Endothelial cell of umbilical vein (primary cell): Measurements from ENCODE around the gene SEC63. TPM values are rescaled to one million over a fixed set of nuclear protein-coding genes. Genes with fewer than 3 reads are reported as not detected.
"Not testable (repeated sequence)": the region's sequence is repeated elsewhere in the genome, so short reads cannot be mapped to it uniquely, and the experiment has no call there.

Source experiments
- BruUV-seq: library from RNA; stranded (reverse); fragments of 400-500 nt; replicated peaks from 2 replicates; lab custom pipeline; 2021; lab: Mats Ljungman, UMichigan
- CTCF ChIA-PET: fragments of 300-600, 350-600 bp; sonication (Branson Sonifier 250); formaldehyde crosslinking; loops from one replicate; lab custom pipeline; 2021; ENCODE audit warnings: antibody characterized with exemption, inconsistent platforms; lab: Charles Lee
- POLR2A ChIA-PET: fragments of 300-600, 350-600 bp; sonication (Branson Sonifier 250); formaldehyde crosslinking; loops from one replicate; lab custom pipeline; 2021; ENCODE audit warnings: antibody characterized with exemption, inconsistent platforms; lab: Charles Lee
- DNase-seq: peaks from one replicate; pipeline ENCODE4 v3.0.0-alpha.2; 2011; ENCODE audit warnings: low read depth, low spot score
- FAIRE-seq: peaks from 2 replicates; lab custom pipeline; 2011; peaks lifted over from hg19 to GRCh38; lab: Jason Lieb, UNC
- H2AFZ ChIP-seq: 2 replicates; pipeline ENCODE4 v1.6.0; 2012; ENCODE audit warnings: low read depth, low read length, control low read depth, inconsistent platforms
- H3K27ac ChIP-seq: 2 replicates; pipeline ENCODE4 v1.5.1; 2011; ENCODE audit warnings: low read depth, mild to moderate bottlenecking, control low read depth, low read length, moderate library complexity; ENCODE audit not compliant: insufficient read depth
- H3K27me3 ChIP-seq, 2 experiments: 2 replicates each; pipeline versions ENCODE4 v1.6.0 to v1.6.1; 2011; ENCODE audit warnings: low read length in 2 of 2, mixed read lengths in 1 of 2; ENCODE audit not compliant: control insufficient read depth in 2 of 2, insufficient read depth in 2 of 2
- H3K36me3 ChIP-seq, 2 experiments: 2 replicates in 1 of 2; 3 replicates in 1 of 2; pipeline ENCODE4 v1.5.1; 2011; ENCODE audit warnings: low read length in 2 of 2, mild to moderate bottlenecking in 1 of 2, moderate library complexity in 1 of 2; ENCODE audit not compliant: control insufficient read depth in 2 of 2, insufficient read depth in 2 of 2; ENCODE audit errors: extremely low read depth in 1 of 2
- H3K4me1 ChIP-seq: 3 replicates; pipeline ENCODE4 v1.5.1; 2011; ENCODE audit warnings: mild to moderate bottlenecking, low read length; ENCODE audit not compliant: control insufficient read depth, insufficient read depth; ENCODE audit errors: extremely low read depth
- H3K4me2 ChIP-seq: 2 replicates; pipeline ENCODE4 v1.6.1; 2011; ENCODE audit warnings: low read length, control low read depth, mixed read lengths; ENCODE audit not compliant: insufficient read depth
- H3K4me3 ChIP-seq, 3 experiments: fragments of 200-600 bp in 1 of 3; sonication (generic), shearing (Covaris generic) in 1 of 3; replicated peaks in 1 of 3; 2 replicates each; pipeline ENCODE4 v1.5.1; 2011 to 2016; ENCODE audit warnings: control low read depth in 3 of 3, low read length in 3 of 3, mild to moderate bottlenecking in 2 of 3, inconsistent platforms in 1 of 3, low read depth in 1 of 3, moderate library complexity in 1 of 3; ENCODE audit not compliant: insufficient read depth in 1 of 3
- H3K79me2 ChIP-seq: 2 replicates; pipeline ENCODE4 v1.6.0; 2012; ENCODE audit warnings: low read length, inconsistent platforms; ENCODE audit not compliant: control insufficient read depth, insufficient read depth
- H3K9ac ChIP-seq: replicated peaks from 2 replicates; pipeline ENCODE3; 2011; ENCODE audit warnings: low read length, control low read depth; ENCODE audit not compliant: insufficient read depth; ENCODE audit errors: extremely low read depth
- H3K9me1 ChIP-seq: replicated peaks from 3 replicates; pipeline ENCODE4 v1.6.0; 2011; ENCODE audit warnings: mild to moderate bottlenecking, low read length; ENCODE audit not compliant: control insufficient read depth, insufficient read depth; ENCODE audit errors: extremely low read depth
- H3K9me3 ChIP-seq: replicated peaks from 2 replicates; pipeline ENCODE4 v1.5.1; 2012; ENCODE audit warnings: low read length, inconsistent platforms; ENCODE audit not compliant: control insufficient read depth, insufficient read depth
- H4K20me1 ChIP-seq: replicated peaks from 2 replicates; pipeline ENCODE3; 2011; ENCODE audit warnings: mild to moderate bottlenecking, low read length; ENCODE audit not compliant: control insufficient read depth, insufficient read depth; ENCODE audit errors: extremely low read depth
- EZH2 ChIP-seq: IDR thresholded peaks from 2 replicates; pipeline ENCODE4 v1.6.1; 2012; ENCODE audit warnings: borderline replicate concordance, low read depth, mild to moderate bottlenecking, moderate library complexity, low read length, inconsistent platforms; ENCODE audit not compliant: severe bottlenecking
- FOS ChIP-seq: IDR thresholded peaks from 2 replicates; pipeline ENCODE4 v1.6.1; 2011; ENCODE audit warnings: mild to moderate bottlenecking, low read length, moderate library complexity, borderline replicate concordance; ENCODE audit not compliant: insufficient read depth
- GATA2 ChIP-seq: IDR thresholded peaks from 2 replicates; pipeline ENCODE4 v1.7.0; 2011; ENCODE audit warnings: low read depth, mild to moderate bottlenecking, moderate library complexity, mixed read lengths, low read length; ENCODE audit not compliant: insufficient read length, insufficient read depth
- JUN ChIP-seq: IDR thresholded peaks from 2 replicates; pipeline ENCODE4 v1.6.1; 2011; ENCODE audit warnings: borderline replicate concordance, low read depth; ENCODE audit not compliant: insufficient read length, insufficient read depth
- MYC ChIP-seq: IDR thresholded peaks from one replicate; pipeline ENCODE4 v1.6.1; 2011; ENCODE audit warnings: mild to moderate bottlenecking, low read depth, low read length
- POLR2A ChIP-seq: IDR thresholded peaks from 2 replicates; pipeline ENCODE4 v1.6.1; 2012; ENCODE audit warnings: low read depth, mild to moderate bottlenecking, control low read depth, low read length
- POLR2AphosphoS5 ChIP-seq: IDR thresholded peaks from 2 replicates; pipeline ENCODE4 v1.6.1; 2012; ENCODE audit warnings: low read depth, mild to moderate bottlenecking, control low read depth, low read length, moderate library complexity; ENCODE audit not compliant: insufficient read depth
- dilution Hi-C: fragments of 300-500 bp; cut with MboI; formaldehyde crosslinking; loops from one replicate; pipeline ENCODE4 v1.15.0; 2019; ENCODE audit warnings: low sequenced_read_pairs; ENCODE audit not compliant: extremely low pct_ligation_motif_present
- intact Hi-C: fragments of 100-400 bp; cut with micrococcal nuclease; formaldehyde crosslinking; loops from one replicate; pipeline ENCODE4 v1.10.0; 2022
- polyA plus RNA-seq, 4 experiments: library from polyadenylated mRNA; depleted of rRNA in 3 of 4; stranded (reverse) in 3 of 4; unstranded in 1 of 4; fragments of >200 nt; gene quantifications; 2 replicates each; pipeline versions ENCODE4 v1.2.1 to v1.2.3, GENCODE V29; 2011 to 2012; ENCODE audit warnings: missing spikeins in 1 of 4
- total RNA-seq: library from RNA; stranded (reverse); gene quantifications from 2 replicates; pipeline ENCODE4 v1.2.3, GENCODE V29; 2021
- TF ChIP-seq, protein P1 (sequence below): IDR thresholded peaks from 2 replicates; pipeline ENCODE4 v1.6.1; 2011; ENCODE audit not compliant: insufficient read depth, insufficient read length
- TF ChIP-seq, protein P2 (sequence below), 2 donors: IDR thresholded peaks; 1 replicate in 1 of 2; 2 replicates in 1 of 2; pipeline ENCODE4 v1.5.1; 2011; ENCODE audit warnings: low read length in 2 of 2, mild to moderate bottlenecking in 2 of 2, moderate library complexity in 2 of 2, control low read depth in 1 of 2, inconsistent platforms in 1 of 2, low read depth in 1 of 2; ENCODE audit not compliant: insufficient read depth in 1 of 2; ENCODE audit errors: extremely low read depth in 1 of 2

The SEC63 gene
- total and polyA plus RNA-seq, 2 donors (not counting 3 experiments of a cell fraction or from before 2014, with no cell fraction given), result 14.8 to 132 TPM

DNA sequence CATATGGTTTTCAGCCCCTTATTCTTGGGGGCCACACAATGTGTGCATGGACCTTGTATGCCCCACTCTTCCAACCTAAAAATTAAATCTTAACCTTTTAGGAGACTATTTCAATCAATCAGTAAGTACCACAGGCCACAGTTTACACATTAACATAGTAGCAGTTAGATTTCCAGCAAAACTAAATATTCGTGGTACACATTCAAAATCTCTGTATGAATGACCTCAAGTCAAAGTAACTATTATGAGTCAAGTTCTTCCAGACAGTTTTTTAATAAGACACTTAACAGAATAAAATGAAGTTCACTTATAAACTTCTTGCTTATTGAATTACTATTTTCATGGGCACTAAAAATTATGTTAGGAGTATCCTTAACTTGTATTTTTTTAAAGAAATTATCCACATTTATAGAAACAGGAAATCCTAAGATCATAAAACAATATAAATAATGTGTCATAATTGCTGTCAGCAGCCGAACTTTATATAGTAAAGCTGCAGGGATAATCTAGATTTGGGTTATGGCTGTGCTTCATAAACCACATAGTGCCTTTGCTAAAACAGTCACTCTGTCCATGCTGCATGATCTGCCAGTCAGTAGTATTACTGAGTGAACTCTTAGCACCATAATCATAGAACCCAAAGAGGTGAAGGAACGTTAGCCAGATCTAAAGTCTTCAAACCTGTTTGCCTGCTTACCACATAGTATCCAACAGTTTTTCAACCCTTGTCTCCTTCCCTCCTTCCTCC lies 21.7 kb downstream of the SEC63 start:
- no peaks in the 10 kb centered on the region for H3K9me3 ChIP-seq
- H3K36me3 ChIP-seq, result no peaks in the 10 kb centered on the region
- H3K9ac ChIP-seq, result no peak overlapping the region
- TF ChIP-seq POLR2A (no peak), EZH2 (no peak), FOS (no peak), MYC (no peak), JUN (no peak), POLR2AphosphoS5 (no peak), GATA2 (no peak)
- TF ChIP-seq, protein P1, sequence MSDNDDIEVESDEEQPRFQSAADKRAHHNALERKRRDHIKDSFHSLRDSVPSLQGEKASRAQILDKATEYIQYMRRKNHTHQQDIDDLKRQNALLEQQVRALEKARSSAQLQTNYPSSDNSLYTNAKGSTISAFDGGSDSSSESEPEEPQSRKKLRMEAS, result no peak
- TF ChIP-seq, protein P2, sequence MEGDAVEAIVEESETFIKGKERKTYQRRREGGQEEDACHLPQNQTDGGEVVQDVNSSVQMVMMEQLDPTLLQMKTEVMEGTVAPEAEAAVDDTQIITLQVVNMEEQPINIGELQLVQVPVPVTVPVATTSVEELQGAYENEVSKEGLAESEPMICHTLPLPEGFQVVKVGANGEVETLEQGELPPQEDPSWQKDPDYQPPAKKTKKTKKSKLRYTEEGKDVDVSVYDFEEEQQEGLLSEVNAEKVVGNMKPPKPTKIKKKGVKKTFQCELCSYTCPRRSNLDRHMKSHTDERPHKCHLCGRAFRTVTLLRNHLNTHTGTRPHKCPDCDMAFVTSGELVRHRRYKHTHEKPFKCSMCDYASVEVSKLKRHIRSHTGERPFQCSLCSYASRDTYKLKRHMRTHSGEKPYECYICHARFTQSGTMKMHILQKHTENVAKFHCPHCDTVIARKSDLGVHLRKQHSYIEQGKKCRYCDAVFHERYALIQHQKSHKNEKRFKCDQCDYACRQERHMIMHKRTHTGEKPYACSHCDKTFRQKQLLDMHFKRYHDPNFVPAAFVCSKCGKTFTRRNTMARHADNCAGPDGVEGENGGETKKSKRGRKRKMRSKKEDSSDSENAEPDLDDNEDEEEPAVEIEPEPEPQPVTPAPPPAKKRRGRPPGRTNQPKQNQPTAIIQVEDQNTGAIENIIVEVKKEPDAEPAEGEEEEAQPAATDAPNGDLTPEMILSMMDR (IDR thresholded peaks at IDR 0.05; ENCODE audit: extremely low read depth in 1 of 2, insufficient read depth in 1 of 2, low read depth in 1 of 2, low read length in 2 of 2), result no peak
- peaks cover 4% of the 10 kb centered on the region for H4K20me1 ChIP-seq
- H3K9me1 ChIP-seq, result no peaks in the 10 kb centered on the region
- BruUV-seq, result no TSS peak
- no peaks in the 10 kb centered on the region for H3K27me3 ChIP-seq
- dilution Hi-C loops, result no loop called here
- POLR2A ChIA-PET, result no interaction called here
- no peak overlapping the region for H3K27ac ChIP-seq
- CTCF ChIA-PET, result no interaction called here
- intact Hi-C loops, result no loop called here
- H3K4me3 ChIP-seq, result no peak overlapping the region
- H2AFZ ChIP-seq, result no peak overlapping the region
- H3K4me1 ChIP-seq, result peaks cover 5% of the 10 kb centered on the region
- no peak for FAIRE-seq
- no peak overlapping the region for H3K4me2 ChIP-seq
- DNase-seq, result peak; percentile 16
- H3K79me2 ChIP-seq, result peaks cover 71% of the 10 kb centered on the region

DNA sequence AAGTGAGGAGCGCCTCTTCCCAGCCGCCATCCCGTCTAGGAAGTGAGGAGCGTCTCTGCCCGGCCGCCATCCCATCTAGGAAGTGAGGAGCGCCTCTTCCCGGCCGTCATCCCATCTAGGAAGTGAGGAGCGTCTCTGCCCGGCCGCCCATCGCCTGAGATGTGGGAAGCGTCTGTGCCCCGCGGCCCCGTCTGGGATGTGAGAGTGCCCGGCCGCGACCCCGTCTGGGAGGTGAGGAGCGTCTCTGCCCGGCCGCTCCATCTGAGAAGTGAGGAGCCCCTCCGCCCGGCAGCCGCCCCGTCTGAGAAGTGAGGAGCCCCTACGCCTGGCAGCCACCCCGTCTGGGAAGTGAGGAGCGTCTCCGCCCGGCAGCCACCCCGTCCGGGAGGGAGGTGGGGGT lies 23.8 kb downstream of the SEC63 start:
- POLR2A ChIA-PET, dilution Hi-C loops, BruUV-seq, H3K4me3 ChIP-seq, H3K9me3 ChIP-seq, H3K27me3 ChIP-seq, H3K4me2 ChIP-seq, DNase-seq, H2AFZ ChIP-seq, H3K36me3 ChIP-seq, CTCF ChIA-PET, H3K9me1 ChIP-seq, FAIRE-seq, H3K4me1 ChIP-seq, H3K9ac ChIP-seq, H4K20me1 ChIP-seq, H3K27ac ChIP-seq, intact Hi-C loops: not testable (repeated sequence)
- peaks cover 66% of the 10 kb centered on the region for H3K79me2 ChIP-seq
